Retinal pigment epithelial cell (primary cell): ENCODE results near the gene OR2W1.

Source experiments
- DNase-seq: peaks from one replicate; pipeline ENCODE4 v3.0.0-alpha.2; 2010; ENCODE audit warnings: low read depth
- H3K4me3 ChIP-seq: 2 replicates; pipeline ENCODE4 v1.5.1; 2011; ENCODE audit warnings: mild to moderate bottlenecking, low read length, control low read depth, moderate library complexity
- TF ChIP-seq, protein P1 (sequence below): conservative IDR thresholded peaks from 2 replicates; pipeline ENCODE4 v1.5.1; 2011; ENCODE audit warnings: low read depth, low read length, control low read depth, inconsistent platforms

The OR2W1 gene

DNA sequence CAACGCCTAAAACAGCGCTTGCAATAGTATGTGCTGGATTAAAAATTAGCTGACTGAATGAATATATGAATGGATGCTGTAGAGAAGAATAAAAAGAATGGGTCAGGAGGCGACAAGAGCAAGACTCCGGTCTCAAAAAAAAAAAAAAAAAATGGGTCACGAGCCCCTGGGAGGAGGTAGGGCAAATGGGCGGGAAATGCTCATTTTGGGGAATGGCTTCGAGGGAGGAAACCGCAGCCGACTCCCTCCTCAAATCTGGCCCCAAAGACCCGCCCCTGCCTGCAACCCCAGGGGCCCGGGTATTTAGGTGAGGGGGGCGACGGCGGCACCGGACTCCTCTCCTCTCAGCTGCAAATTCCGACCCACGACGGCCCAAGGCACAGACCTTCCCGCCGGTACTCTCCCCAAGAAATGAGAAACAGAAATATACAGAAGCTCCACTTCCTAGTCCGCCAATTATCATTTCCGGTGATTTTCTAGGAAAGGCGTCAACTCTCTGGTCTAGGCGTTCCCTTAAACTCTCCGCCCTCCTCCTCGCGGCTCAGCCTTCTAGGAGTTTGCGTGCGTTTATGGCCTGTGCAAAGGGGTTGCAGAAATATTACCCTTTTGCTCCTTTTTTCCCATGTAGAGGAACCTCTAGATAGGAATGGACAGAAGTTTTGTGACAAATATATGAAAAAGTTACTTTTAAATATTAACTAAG is 39.6 kb downstream of the OR2W1 start, which contains the start of gene ZNF311:
Gene ZNF311 (minus strand): TSS at position 133 of the 703 bp plus-strand sequence. CDS start 1,361 bp downstream, outside the sequence.
- TF ChIP-seq, protein P1, sequence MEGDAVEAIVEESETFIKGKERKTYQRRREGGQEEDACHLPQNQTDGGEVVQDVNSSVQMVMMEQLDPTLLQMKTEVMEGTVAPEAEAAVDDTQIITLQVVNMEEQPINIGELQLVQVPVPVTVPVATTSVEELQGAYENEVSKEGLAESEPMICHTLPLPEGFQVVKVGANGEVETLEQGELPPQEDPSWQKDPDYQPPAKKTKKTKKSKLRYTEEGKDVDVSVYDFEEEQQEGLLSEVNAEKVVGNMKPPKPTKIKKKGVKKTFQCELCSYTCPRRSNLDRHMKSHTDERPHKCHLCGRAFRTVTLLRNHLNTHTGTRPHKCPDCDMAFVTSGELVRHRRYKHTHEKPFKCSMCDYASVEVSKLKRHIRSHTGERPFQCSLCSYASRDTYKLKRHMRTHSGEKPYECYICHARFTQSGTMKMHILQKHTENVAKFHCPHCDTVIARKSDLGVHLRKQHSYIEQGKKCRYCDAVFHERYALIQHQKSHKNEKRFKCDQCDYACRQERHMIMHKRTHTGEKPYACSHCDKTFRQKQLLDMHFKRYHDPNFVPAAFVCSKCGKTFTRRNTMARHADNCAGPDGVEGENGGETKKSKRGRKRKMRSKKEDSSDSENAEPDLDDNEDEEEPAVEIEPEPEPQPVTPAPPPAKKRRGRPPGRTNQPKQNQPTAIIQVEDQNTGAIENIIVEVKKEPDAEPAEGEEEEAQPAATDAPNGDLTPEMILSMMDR, result no peak
- DNase-seq, result no peak
- peak within 1 kb of the TSS; percentile 61 for H3K4me3 ChIP-seq

DNA sequence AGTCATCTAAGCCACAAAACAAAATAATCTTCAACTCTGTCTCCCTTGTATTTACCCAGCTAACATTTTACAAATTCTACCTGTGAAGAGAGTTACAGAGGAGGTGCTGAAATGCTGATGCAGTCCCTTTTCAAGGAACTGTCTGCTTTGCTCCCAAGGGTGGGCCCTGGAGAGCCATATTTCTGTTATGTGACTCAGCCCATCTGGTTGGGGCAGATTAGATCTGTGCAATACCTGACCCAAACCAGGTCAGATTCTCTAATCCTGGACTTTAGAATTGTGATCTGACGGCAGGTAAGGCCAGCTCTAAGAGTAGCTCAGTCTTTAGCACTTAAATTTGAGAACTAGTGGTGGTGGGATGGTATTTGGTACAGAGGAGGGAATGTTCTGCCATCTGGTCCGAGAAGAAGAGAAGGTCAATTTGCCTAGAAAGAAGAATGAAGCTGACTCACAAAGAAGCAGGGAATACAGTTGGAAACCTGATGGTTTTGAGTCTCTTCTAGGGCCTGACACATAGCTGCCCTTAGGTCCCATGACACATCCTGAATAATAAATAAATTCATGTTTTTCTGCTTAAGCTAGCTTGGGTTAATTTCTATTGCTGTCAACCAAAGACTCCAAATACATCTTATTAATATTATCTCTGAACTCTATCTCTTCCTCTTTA is 48.0 kb downstream of the OR2W1 start:
- TF ChIP-seq, protein P1, result no peak
- DNase-seq, result no peak
- H3K4me3 ChIP-seq, result no peak overlapping the region

DNA sequence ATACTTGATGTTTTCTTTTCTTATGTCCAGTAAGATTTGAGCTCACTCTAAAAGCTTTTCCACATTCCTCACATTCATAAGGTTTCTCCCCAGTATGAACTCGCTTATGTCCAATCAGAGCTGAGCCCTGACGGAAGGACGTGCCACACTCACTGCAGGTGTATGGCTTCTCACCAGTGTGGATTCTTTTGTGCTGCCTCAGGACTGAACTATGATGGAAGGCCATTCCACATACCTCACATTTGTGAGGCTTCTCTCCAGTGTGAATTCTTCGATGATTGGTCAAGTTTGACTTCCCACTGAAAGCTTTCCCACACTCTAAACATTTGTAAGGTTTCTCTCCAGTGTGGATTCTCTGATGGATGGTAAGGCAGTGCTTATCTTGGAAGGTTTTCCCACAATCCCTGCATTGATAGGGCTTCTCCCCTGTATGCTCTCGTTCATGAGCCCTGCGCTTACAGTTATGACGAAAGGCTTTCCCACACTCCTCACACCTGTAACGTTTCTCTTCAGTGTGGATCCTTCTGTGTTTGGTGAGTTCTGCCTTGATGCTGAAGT is 49.8 kb downstream of the OR2W1 start:
- TF ChIP-seq, protein P1, result no peak
- no peak overlapping the region for H3K4me3 ChIP-seq
- no peak for DNase-seq
